Liver (tissue), 9 donors: ENCODE results near the gene BTBD1. TPM values are rescaled to one million over a fixed set of nuclear protein-coding genes. Genes with fewer than 3 reads are reported as not detected.

ENCODE experiments used
- DNase-seq: peaks from one replicate; pipeline ENCODE4 v3.0.0-alpha.2; 2017; ENCODE audit warnings: low spot score
- H3K27ac ChIP-seq, 2 donors: one replicate each; pipeline ENCODE4 v1.7.0; 2013; ENCODE audit warnings: inconsistent platforms in 2 of 2, low read length in 2 of 2, control low read depth in 1 of 2, low read depth in 1 of 2, mild to moderate bottlenecking in 1 of 2
- H3K27me3 ChIP-seq, 4 donors: one replicate each; pipeline versions ENCODE4 v1.6.1 to v1.7.0; 2013; ENCODE audit warnings: low read length in 3 of 4, inconsistent platforms in 1 of 4, mild to moderate bottlenecking in 1 of 4, moderate library complexity in 1 of 4; ENCODE audit not compliant: control insufficient read depth in 4 of 4, insufficient read depth in 4 of 4
- H3K36me3 ChIP-seq, 4 donors: one replicate each; pipeline versions ENCODE4 v1.6.1 to v1.7.0; 2013; ENCODE audit warnings: low read length in 3 of 4, mild to moderate bottlenecking in 3 of 4, low read depth in 1 of 4, moderate library complexity in 1 of 4; ENCODE audit not compliant: control insufficient read depth in 4 of 4, insufficient read depth in 3 of 4
- H3K4me1 ChIP-seq, 4 donors: one replicate each; pipeline versions ENCODE4 v1.6.1 to v1.7.0; 2013; ENCODE audit warnings: low read length in 3 of 4, mild to moderate bottlenecking in 3 of 4, moderate library complexity in 1 of 4; ENCODE audit not compliant: control insufficient read depth in 4 of 4, insufficient read depth in 4 of 4
- H3K4me3 ChIP-seq, 3 donors: one replicate each; pipeline versions ENCODE4 v1.6.1 to v1.7.0; 2013; ENCODE audit warnings: low read length in 3 of 3, control low read depth in 1 of 3, low read depth in 1 of 3, mild to moderate bottlenecking in 1 of 3
- H3K9ac ChIP-seq, 2 donors: one replicate each; pipeline ENCODE4 v1.7.0; 2013; ENCODE audit warnings: low read length in 2 of 2, mild to moderate bottlenecking in 2 of 2, moderate library complexity in 2 of 2, control low read depth in 1 of 2, low read depth in 1 of 2
- H3K9me3 ChIP-seq, 4 donors: one replicate each; pipeline versions ENCODE4 v1.6.1 to v1.7.0; 2013; ENCODE audit warnings: low read length in 3 of 4; ENCODE audit not compliant: control insufficient read depth in 4 of 4
- ATF3 ChIP-seq: IDR thresholded peaks from 2 replicates; pipeline ENCODE4 v1.6.1; 2016; ENCODE audit warnings: antibody characterized with exemption
- CTCF ChIP-seq: fragments of 150-350 bp; IDR thresholded peaks from 2 replicates; pipeline ENCODE4 v1.5.1; 2017; ENCODE audit warnings: improper control_type of control experiment, low read depth, low read length; ENCODE audit not compliant: missing input control
- EGR1 ChIP-seq, 2 donors: IDR thresholded peaks; 2 replicates each; pipeline ENCODE4 v1.6.1; 2016 to 2018; ENCODE audit warnings: antibody characterized with exemption in 2 of 2, low read depth in 2 of 2
- FOXA1 ChIP-seq: IDR thresholded peaks from 2 replicates; pipeline ENCODE4 v1.6.1; 2016; ENCODE audit warnings: antibody characterized with exemption
- GABPA ChIP-seq, 2 donors: IDR thresholded peaks in 1 of 2; conservative IDR thresholded peaks in 1 of 2; 2 replicates each; pipeline ENCODE4 v1.6.1; 2016; ENCODE audit warnings: antibody characterized with exemption in 2 of 2, mild to moderate bottlenecking in 1 of 2, moderate library complexity in 1 of 2
- HNF4A ChIP-seq, 2 donors: conservative IDR thresholded peaks; 2 replicates each; pipeline ENCODE4 v1.6.1; 2016; ENCODE audit warnings: antibody characterized with exemption in 2 of 2, mild to moderate bottlenecking in 2 of 2
- HNF4G ChIP-seq: IDR thresholded peaks from 2 replicates; pipeline ENCODE4 v1.6.1; 2016; ENCODE audit warnings: antibody characterized with exemption
- JUND ChIP-seq, 2 donors: IDR thresholded peaks; 2 replicates each; pipeline ENCODE4 v1.6.1; 2016; ENCODE audit warnings: antibody characterized with exemption in 2 of 2
- MAX ChIP-seq: IDR thresholded peaks from 2 replicates; pipeline ENCODE4 v1.6.1; 2016; ENCODE audit warnings: antibody characterized with exemption
- NR2F2 ChIP-seq: IDR thresholded peaks from 2 replicates; pipeline ENCODE4 v1.6.1; 2016; ENCODE audit warnings: antibody characterized with exemption
- REST ChIP-seq: IDR thresholded peaks from 2 replicates; pipeline ENCODE4 v1.6.1; 2016; ENCODE audit warnings: antibody characterized with exemption, mild to moderate bottlenecking
- RXRA ChIP-seq, 2 donors: IDR thresholded peaks; 2 replicates each; pipeline ENCODE4 v1.6.1; 2017 to 2018; ENCODE audit warnings: antibody characterized with exemption in 2 of 2, mild to moderate bottlenecking in 1 of 2
- SP1 ChIP-seq: IDR thresholded peaks from 2 replicates; pipeline ENCODE4 v1.6.1; 2018; ENCODE audit warnings: antibody characterized with exemption, mild to moderate bottlenecking
- ZBTB33 ChIP-seq: IDR thresholded peaks from 2 replicates; pipeline ENCODE4 v1.6.1; 2016; ENCODE audit warnings: antibody characterized with exemption
- WGBS: extraction: QIAGEN DNeasy Blood & Tissue Kit; methylation state at CpG from one replicate; pipeline ENCODE4 v1.1.7; 2013; 5-methylcytosine and 5-hydroxymethylcytosine counted together
- polyA plus RNA-seq, 2 donors: library from polyadenylated mRNA; stranded (reverse) in 1 of 2; unstranded in 1 of 2; fragments of 200-250 nt in 1 of 2; fragments of >200 nt in 1 of 2; fragmentation: Nextera tagmentation in 1 of 2; extraction: Ambion mirVana in 1 of 2; gene quantifications; one replicate each; pipeline versions ENCODE4 v1.2.1 to v1.2.3, GENCODE V29; 2013 to 2015
- total RNA-seq, 2 donors: library from RNA; depleted of rRNA; stranded (reverse); fragments of >200 nt; gene quantifications; one replicate each; pipeline ENCODE4 v1.2.3, GENCODE V29; 2014
- donor health status: healthy.
- donor health status: healthy.
- donor health status: healthy.
- donor health status: healthy.
- donor health status: healthy.

Gene BTBD1
- total and polyA plus RNA-seq, 4 donors = 8.6 to 43.9 (median 27.6) TPM

- Histone ChIP-seq H3K36me3 (no peaks in the 10 kb centered on the region), H3K4me3 (no peak overlapping the region), H3K9me3 (no peaks in the 10 kb centered on the region), H3K27me3 (peaks cover 0 to 4% (median 3%) of the 10 kb centered on the region in 4 donors), H3K9ac (no peak overlapping the region), H3K27ac (no peak overlapping the region), H3K4me1 (peaks cover 3 to 21% (median 5%) of the 10 kb centered on the region in 4 donors)
- WGBS = 85% methylated on average over 12 of the region's 12 CpGs
- TF ChIP-seq MAX (no peak), HNF4G (no peak), ZBTB33 (no peak), HNF4A (conservative IDR thresholded peaks at IDR 0.05) (no peak), NR2F2 (no peak), EGR1 (IDR thresholded peaks at IDR 0.05; ENCODE audit: low read depth in 2 of 2) (no peak), RXRA (IDR thresholded peaks at IDR 0.05) (no peak), ATF3 (no peak), GABPA (IDR thresholded peaks at IDR 0.05 in 1 of 2, conservative IDR thresholded peaks at IDR 0.05 in 1 of 2) (no peak), CTCF (no peak), SP1 (no peak), REST (no peak)
- DNase-seq = no peak
These were observed 42.5 kb upstream of the BTBD1 start for GRCh38 chr15:83109532-83109931.

GRCh38 chr15:83108266-83109219 is 41.5 kb upstream of the BTBD1 start:
- no peak for DNase-seq
- peak overlapping the region in 1 of 2 donors; percentile 56 for H3K27ac ChIP-seq
- H3K4me3 ChIP-seq = peak overlapping the region in 2 of 3 donors; percentile 1 to 54
- peaks cover 3 to 21% (median 5%) of the 10 kb centered on the region in 4 donors for H3K4me1 ChIP-seq
- no peaks in the 10 kb centered on the region for H3K36me3 ChIP-seq
- H3K9ac ChIP-seq = no peak overlapping the region
- no peaks in the 10 kb centered on the region for H3K9me3 ChIP-seq
- no peak for TF ChIP-seq JUND (IDR thresholded peaks at IDR 0.05)
- no peak for TF ChIP-seq FOXA1
- no peak for TF ChIP-seq GABPA (IDR thresholded peaks at IDR 0.05 in 1 of 2, conservative IDR thresholded peaks at IDR 0.05 in 1 of 2)
- no peak for TF ChIP-seq MAX
- TF ChIP-seq REST = no peak
- no peak for TF ChIP-seq NR2F2
- no peak for TF ChIP-seq ATF3
- H3K27me3 ChIP-seq = peaks cover 2 to 8% (median 3%) of the 10 kb centered on the region in 4 donors
- WGBS = 41% methylated on average over 21 of the region's 21 CpGs
